Stimulated activated CD4-positive, alpha-beta T cell treated with anti-CD3 and anti-CD28 coated beads, Interleukin-2, amount 100 ng/mL, for 48 hours (primary cell): ENCODE results near the gene LRPAP1.
"Not testable (repeated sequence)": the region's sequence is repeated elsewhere in the genome, so short reads cannot be mapped to it uniquely, and the experiment has no call there.

ENCODE experiments used
- DNase-seq, 2 donors: peaks; one replicate each; pipeline ENCODE4 v3.0.0-alpha.2; 2020

Gene LRPAP1

GRCh38 chr4:3455596-3455995, 76.6 kb downstream of the LRPAP1 start:
- not testable (repeated sequence) for DNase-seq
